Activated CD4-positive, CD25-positive, alpha-beta regulatory T cell treated with anti-CD3 and anti-CD28 coated beads, Interleukin-2, amount 50 U/mL, for 72 hours (primary cell): ENCODE results near the gene CDC42BPB.
"Not testable (repeated sequence)": the region's sequence is repeated elsewhere in the genome, so short reads cannot be mapped to it uniquely, and the experiment has no call there.

Experiments
- DNase-seq: peaks from one replicate; pipeline ENCODE4 v3.0.0; 2021

Gene CDC42BPB

GRCh38 chr14:102939820-102940561 lies 117.4 kb downstream of the CDC42BPB start:
- no peak for DNase-seq

- no peak for DNase-seq
Measured at GRCh38 chr14:102939329-102939728, 118.0 kb downstream of the CDC42BPB start.

GRCh38 chr14:102938191-102938590 lies 119.2 kb downstream of the CDC42BPB start:
- DNase-seq = no peak

- DNase-seq = no peak
Measured at GRCh38 chr14:102937331-102938175, 119.8 kb downstream of the CDC42BPB start.

DNA sequence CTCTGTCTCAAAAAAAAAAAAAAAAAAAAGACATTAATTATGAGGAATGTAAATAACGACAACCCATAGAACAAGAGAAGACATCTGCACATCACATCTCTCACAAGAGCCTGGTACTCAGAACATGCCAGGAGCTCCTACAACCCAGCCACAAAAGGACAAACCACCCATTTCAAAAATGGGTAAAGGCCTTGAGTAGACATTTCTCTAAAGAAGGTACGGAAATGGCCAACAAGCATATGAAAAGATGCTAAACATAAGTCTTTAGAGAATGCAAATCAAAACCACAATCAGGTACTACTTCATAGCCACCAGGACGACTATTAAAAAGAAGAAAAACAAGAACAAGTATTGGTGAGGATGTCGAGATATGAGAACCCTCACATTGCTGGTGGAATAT lies 121.6 kb downstream of the CDC42BPB start:
- DNase-seq = no peak

DNA sequence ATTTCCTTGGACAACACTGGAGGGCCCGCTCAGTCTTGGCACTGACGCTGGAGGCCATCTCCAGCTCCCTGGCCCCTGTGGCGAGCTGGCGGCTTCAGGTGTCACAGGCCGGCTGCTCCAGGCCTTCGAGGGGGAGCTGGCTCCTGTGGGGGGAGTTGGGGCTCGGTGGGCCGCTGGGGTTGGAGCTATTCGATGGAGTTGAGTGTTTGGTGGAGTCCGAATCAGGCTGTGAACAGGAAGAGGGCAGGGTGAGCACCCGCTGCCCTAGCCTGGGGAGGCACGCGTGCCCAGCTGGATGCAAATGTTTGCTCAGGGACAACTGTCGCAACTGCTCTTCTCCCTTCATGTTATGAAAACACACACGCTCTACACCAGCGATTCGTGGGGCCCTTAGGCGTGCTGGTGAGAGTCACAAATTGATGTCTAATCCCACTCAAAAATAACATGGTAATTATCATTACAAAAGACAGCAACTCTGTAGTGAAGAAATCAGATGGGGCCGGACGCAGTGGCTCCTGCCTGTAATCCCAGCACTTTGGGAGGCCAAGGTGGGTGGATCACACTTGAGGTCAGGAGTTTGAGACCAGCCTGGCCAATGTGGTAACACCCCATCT lies 123.6 kb downstream of the CDC42BPB start:
- DNase-seq = no peak

DNA sequence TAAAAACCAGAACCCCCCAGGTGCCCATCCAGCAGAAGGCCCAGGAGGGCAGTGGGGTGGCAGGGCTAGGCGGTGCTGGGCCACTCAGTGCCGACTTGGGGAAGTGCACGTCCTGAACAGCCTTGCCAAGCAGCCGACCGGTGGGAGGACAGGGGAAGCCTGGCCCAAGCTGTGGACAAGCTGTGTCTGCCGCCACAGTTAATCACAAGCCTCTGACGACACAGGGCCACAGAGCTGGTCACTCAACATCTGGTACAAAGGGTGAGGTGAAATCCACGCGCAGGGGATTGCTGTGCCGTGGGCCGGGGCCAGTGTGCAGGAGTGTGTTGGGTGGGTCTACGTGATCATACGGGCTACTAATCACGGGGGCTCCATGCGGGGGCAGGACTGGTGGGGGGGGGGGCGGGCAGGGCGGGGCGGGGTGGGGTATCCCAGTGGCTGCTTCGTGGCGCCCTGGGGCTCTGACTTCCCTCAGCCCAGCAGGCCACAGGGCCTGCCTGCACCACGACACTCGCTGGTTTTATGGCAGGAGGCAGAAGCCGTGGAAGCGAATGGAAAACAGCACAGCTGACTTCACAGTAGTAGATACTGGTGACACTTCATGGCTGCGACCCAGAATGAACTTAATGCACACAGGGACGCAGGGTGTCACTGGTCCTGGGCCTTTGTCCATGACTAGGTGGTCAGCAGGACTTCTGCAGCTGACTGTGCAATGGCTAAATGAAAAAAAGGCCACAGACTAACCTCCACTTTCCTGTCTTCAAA lies 124.7 kb downstream of the CDC42BPB start:
- DNase-seq = no peak

GRCh38 chr14:102931580-102932285 lies 125.6 kb downstream of the CDC42BPB start:
- DNase-seq = no peak

GRCh38 chr14:102930753-102931579 lies 126.4 kb downstream of the CDC42BPB start:
- DNase-seq = no peak

DNA sequence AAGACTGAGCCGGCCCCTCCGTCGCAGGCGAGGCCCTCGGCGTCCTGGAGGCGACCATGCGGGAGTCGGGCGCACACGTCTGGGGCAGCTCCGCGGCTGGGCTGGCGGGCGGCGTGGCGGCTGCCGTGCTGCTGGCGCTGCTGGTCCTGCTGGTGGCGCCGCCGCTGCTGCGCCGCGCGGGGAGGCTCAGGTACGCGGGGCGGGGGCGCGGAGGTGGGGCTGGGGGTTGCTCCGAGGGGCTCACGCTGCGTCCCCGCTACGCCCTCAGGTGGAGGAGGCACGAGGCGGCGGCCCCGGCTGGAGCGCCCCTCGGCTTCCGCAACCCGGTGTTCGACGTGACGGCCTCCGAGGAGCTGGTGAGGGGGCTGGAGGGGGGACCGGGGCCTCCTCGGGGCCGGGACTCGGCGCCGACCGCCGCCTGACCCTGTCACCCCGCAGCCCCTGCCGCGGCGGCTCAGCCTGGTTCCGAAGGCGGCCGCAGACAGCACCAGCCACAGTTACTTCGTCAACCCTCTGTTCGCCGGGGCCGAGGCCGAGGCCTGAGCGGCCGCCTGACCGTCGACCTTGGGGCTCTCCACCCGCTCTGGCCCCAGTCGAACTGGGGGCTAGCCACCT lies 127.1 kb downstream of the CDC42BPB start:
- no peak for DNase-seq

DNA sequence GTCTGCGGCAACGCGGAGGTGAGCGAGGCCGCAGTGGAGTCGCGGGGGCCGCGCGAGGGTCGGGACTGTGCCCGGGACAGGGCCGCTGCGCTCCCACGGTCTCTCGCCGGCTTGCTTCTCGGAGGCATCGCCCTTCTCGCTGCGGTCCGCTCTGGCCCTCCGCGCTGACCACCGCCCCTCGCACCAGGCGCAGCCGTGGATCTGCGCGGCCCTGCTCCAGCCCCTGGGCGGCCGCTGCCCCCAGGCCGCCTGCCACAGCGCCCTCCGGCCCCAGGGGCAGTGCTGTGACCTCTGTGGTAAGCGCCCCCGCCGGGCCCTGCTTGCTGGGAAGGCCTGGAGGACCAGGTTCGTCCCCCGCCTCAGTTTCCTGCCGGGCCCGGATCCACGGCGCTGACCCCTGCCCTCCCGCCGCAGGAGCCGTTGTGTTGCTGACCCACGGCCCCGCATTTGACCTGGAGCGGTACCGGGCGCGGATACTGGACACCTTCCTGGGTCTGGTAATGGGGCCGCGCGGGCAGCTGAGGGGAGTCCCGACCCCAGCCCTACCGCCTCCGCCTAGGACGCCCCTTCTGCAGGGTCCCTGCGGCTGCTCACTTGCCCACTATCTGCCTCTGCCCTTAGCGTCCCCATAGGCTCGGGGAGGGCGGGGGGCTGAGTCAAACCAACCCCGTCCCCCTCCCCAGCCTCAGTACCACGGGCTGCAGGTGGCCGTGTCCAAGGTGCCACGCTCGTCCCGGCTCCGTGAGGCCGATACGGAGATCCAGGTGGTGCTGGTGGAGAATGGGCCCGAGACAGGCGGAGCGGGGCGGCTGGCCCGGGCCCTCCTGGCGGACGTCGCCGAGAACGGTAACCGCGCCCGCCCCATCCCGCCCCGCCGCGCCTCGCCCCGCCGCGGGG lies 127.9 kb downstream of the CDC42BPB start:
- no peak for DNase-seq

DNA sequence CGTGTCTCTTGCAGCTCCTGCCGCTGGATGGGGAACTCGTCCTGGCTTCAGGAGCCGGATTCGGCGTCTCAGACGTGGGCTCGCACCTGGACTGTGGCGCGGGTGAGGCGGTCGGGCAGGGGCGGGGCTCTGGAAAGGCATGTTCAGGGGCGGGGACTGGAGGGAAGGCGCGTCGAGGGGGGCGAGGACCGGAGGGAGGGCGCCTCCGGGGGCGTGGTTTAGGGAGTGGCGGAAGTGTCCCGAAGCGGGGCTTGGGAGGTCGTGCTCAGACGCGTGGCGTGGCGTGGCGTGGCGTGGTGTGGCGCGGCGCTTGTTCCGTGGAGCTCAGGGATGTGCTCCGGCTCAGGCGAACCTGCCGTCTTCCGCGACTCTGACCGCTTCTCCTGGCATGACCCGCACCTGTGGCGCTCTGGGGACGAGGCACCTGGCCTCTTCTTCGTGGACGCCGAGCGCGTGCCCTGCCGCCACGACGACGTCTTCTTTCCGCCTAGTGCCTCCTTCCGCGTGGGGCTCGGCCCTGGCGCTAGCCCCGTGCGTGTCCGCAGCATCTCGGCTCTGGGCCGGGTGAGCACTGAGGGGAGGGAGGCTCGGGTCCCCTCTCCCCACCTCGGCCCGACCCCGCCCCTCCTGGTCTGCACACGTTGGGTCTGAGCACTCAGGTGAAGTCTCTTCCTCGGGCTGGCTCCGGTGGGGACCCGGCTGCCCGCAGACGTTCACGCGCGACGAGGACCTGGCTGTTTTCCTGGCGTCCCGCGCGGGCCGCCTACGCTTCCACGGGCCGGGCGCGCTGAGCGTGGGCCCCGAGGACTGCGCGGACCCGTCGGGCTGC lies 128.7 kb downstream of the CDC42BPB start:
- no peak for DNase-seq

- no peak for DNase-seq
Measured at GRCh38 chr14:102927878-102928411, 129.4 kb downstream of the CDC42BPB start.

GRCh38 chr14:102927346-102927877 lies 129.9 kb downstream of the CDC42BPB start:
- DNase-seq = no peak

DNA sequence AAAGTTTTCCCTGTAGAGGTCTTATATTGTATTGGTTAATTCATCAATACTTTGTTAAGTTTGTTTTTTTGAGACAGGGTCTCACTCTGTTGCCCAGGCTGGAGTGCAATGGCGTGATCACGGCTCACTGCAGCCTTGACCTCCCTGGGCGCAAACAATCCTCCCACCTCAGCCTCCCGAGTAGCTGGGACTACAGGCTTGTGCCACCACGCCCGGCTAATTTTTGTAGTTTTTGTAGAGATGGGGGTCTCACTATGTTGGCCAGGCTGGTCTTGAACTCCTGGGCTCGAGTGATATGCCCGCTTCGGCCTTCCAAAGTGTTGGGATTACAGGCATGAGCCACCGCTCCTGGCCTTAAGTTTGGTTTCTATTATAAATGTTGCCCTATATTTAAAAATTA lies 130.5 kb downstream of the CDC42BPB start:
- not testable (repeated sequence) for DNase-seq

DNA sequence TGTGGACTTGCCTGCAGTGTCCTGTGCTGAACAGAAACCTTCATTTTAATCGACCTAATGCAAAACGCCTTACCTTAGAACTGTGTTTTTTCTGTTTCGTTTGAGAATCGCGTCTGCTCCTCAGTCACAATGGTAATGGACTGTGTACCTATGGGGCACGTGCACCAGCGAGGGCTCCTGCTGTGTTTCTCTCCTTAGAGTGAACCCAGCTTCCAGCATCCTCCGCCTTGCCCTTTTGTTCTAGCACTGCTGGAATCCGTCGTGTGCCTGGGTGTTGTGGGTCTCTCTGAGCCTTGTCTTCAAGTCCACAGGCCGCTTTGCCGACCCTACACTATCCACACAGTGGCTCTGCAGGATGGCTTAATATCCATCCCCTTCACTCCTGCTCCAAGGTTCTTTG lies 131.2 kb downstream of the CDC42BPB start:
- DNase-seq = no peak

DNA sequence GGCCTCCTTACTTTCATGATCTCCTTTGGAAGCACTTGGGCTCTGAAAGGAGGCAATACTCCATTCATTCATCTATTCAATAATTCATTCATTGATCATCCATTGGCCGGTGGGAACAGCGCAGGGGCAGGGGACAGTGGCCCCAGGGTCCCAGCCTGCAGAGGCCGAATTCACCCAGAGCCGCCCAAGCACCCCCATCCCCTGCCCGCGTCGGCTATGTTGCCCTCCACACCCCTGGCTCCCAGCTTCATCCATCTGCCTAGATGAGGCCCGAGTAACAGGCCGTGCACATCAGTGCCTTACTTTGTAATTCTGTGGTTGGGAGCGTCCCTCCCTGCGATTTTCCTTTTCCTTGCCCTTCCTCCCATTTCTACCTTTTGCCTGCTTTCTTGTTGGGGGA lies 131.7 kb downstream of the CDC42BPB start:
- no peak for DNase-seq
